A549 (cell line): ENCODE results near the gene CDH6.

Experiments used
- CEBPB ChIP-seq, 2 experiments: fragments of >200 bp in 1 of 2; sonication (Bioruptor Twin) in 1 of 2; formaldehyde crosslinking in 1 of 2; IDR thresholded peaks; 2 replicates each; pipeline ENCODE4 v1.6.1; 2012 to 2016
- MAFK ChIP-seq: fragments of 450-650 bp; IDR thresholded peaks from 2 replicates; pipeline ENCODE4 v1.6.1; 2014; ENCODE audit not compliant: partially characterized antibody
- RAD21 ChIP-seq, 2 experiments: fragments of >200 bp in 1 of 2; sonication (Bioruptor Twin) in 1 of 2; formaldehyde crosslinking in 1 of 2; IDR thresholded peaks in 1 of 2; conservative IDR thresholded peaks in 1 of 2; 2 replicates in 1 of 2; 3 replicates in 1 of 2; pipeline ENCODE4 v1.6.1; 2012 to 2018; ENCODE audit warnings: inconsistent platforms in 1 of 2
- RFX5 ChIP-seq: fragments of 450-650 bp; IDR thresholded peaks from 2 replicates; pipeline ENCODE4 v1.7.1; 2014; ENCODE audit warnings: antibody characterized with exemption, mild to moderate bottlenecking, moderate library complexity
- SMC3 ChIP-seq: fragments of >200 bp; sonication (Bioruptor Twin); formaldehyde crosslinking; IDR thresholded peaks from 3 replicates; pipeline ENCODE4 v1.6.1; 2018; ENCODE audit warnings: inconsistent platforms
- TF ChIP-seq, protein P1 (sequence below): fragments of >200 bp; sonication (Bioruptor Twin); formaldehyde crosslinking; IDR thresholded peaks from 3 replicates; pipeline ENCODE4 v1.5.1; 2016
- TF ChIP-seq, protein P2 (sequence below): fragments of >200 bp; sonication (Bioruptor Twin); formaldehyde crosslinking; IDR thresholded peaks from 3 replicates; pipeline ENCODE4 v1.6.1; 2016
- TF ChIP-seq, protein P3 (sequence below): fragments of 450-650 bp; IDR thresholded peaks from 2 replicates; pipeline ENCODE4 v1.6.1; 2014; ENCODE audit warnings: antibody characterized with exemption
- TF ChIP-seq, protein P4 (sequence below): IDR thresholded peaks from 2 replicates; pipeline ENCODE4 v1.6.1; 2012

DNA sequence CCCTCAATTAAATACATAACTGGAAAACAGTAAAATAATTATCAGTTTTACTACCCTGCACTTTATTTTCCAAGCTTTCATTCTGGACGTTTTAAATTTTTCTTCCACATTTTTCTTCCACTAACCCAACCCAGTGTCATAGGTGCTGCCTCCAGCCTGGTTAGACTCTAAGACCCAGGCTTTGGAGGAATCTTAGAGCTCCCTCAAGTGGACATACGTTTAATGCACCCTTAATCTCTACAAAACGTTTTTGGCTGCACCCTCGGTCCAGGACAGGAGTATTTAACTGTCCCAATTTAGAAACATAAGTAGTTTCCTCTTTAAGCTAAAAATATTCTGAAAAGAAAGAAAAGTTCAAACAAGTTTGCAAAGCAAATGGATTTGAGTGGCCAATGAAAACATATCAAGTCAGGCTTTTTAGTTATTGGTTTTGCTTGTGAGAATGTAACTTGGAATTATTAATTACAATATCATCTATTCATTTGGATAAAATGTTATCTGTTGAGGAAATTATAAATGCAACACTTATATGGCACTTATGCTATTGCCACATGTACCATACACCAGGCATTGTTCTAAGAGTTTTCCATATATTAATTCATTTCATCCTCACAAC lies 38.9 kb downstream of the CDH6 start:
- TF ChIP-seq, protein P1, sequence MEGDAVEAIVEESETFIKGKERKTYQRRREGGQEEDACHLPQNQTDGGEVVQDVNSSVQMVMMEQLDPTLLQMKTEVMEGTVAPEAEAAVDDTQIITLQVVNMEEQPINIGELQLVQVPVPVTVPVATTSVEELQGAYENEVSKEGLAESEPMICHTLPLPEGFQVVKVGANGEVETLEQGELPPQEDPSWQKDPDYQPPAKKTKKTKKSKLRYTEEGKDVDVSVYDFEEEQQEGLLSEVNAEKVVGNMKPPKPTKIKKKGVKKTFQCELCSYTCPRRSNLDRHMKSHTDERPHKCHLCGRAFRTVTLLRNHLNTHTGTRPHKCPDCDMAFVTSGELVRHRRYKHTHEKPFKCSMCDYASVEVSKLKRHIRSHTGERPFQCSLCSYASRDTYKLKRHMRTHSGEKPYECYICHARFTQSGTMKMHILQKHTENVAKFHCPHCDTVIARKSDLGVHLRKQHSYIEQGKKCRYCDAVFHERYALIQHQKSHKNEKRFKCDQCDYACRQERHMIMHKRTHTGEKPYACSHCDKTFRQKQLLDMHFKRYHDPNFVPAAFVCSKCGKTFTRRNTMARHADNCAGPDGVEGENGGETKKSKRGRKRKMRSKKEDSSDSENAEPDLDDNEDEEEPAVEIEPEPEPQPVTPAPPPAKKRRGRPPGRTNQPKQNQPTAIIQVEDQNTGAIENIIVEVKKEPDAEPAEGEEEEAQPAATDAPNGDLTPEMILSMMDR: peak; percentile 69
- TF ChIP-seq, protein P2, sequence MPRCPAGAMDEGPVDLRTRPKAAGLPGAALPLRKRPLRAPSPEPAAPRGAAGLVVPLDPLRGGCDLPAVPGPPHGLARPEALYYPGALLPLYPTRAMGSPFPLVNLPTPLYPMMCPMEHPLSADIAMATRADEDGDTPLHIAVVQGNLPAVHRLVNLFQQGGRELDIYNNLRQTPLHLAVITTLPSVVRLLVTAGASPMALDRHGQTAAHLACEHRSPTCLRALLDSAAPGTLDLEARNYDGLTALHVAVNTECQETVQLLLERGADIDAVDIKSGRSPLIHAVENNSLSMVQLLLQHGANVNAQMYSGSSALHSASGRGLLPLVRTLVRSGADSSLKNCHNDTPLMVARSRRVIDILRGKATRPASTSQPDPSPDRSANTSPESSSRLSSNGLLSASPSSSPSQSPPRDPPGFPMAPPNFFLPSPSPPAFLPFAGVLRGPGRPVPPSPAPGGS: no peak
- TF ChIP-seq CEBPB (IDR thresholded peaks at IDR 0.05) (no peak), SMC3 (peak; percentile 53), RAD21 (conservative IDR thresholded peaks at IDR 0.05 in 1 of 2, IDR thresholded peaks at IDR 0.05 in 1 of 2) (peak; percentile 68 to 74; a peak in 4 of 5 replicates), MAFK (no peak), RFX5 (no peak)
- TF ChIP-seq, protein P3, sequence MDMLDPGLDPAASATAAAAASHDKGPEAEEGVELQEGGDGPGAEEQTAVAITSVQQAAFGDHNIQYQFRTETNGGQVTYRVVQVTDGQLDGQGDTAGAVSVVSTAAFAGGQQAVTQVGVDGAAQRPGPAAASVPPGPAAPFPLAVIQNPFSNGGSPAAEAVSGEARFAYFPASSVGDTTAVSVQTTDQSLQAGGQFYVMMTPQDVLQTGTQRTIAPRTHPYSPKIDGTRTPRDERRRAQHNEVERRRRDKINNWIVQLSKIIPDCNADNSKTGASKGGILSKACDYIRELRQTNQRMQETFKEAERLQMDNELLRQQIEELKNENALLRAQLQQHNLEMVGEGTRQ: no peak
- TF ChIP-seq, protein P4, sequence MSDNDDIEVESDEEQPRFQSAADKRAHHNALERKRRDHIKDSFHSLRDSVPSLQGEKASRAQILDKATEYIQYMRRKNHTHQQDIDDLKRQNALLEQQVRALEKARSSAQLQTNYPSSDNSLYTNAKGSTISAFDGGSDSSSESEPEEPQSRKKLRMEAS: no peak
